HG02943 (cell line): ENCODE measurements around the gene DLG2.

Experiments used
- ATAC-seq: cut with Tn5 transposase; IDR thresholded peaks from one replicate; pipeline ENCODE4 v1.9.1; 2021; ENCODE audit warnings: mild to moderate bottlenecking, low read depth, moderate library complexity; ENCODE audit not compliant: unreplicated experiment

DLG2 gene

GRCh38 chr11:84255483-84255882, 1371.7 kb downstream of the DLG2 start:
- no peak for ATAC-seq

GRCh38 chr11:84250834-84251613, 1376.1 kb downstream of the DLG2 start:
- ATAC-seq, result no peak

GRCh38 chr11:84249344-84250135, 1377.6 kb downstream of the DLG2 start:
- peak; percentile 63 for ATAC-seq

GRCh38 chr11:84247926-84248325, 1379.2 kb downstream of the DLG2 start:
- no peak for ATAC-seq

GRCh38 chr11:84247129-84247528, 1380.0 kb downstream of the DLG2 start:
- ATAC-seq, result no peak

- no peak for ATAC-seq
These were observed 1383.4 kb downstream of the DLG2 start for GRCh38 chr11:84243629-84244263.

GRCh38 chr11:84241343-84242131, 1385.6 kb downstream of the DLG2 start:
- no peak for ATAC-seq

GRCh38 chr11:84240847-84241246, 1386.3 kb downstream of the DLG2 start:
- no peak for ATAC-seq

- no peak for ATAC-seq
These were observed 1390.7 kb downstream of the DLG2 start for GRCh38 chr11:84236436-84236835.

- ATAC-seq, result no peak
These were observed 1392.5 kb downstream of the DLG2 start for GRCh38 chr11:84234462-84235202.

GRCh38 chr11:84234011-84234410, 1393.1 kb downstream of the DLG2 start:
- no peak for ATAC-seq

GRCh38 chr11:84232511-84232910, 1394.6 kb downstream of the DLG2 start:
- no peak for ATAC-seq

- no peak for ATAC-seq
These were observed 1396.7 kb downstream of the DLG2 start for GRCh38 chr11:84230402-84230801.

GRCh38 chr11:84227970-84228665, 1399.0 kb downstream of the DLG2 start:
- no peak for ATAC-seq

- ATAC-seq, result no peak
These were observed 1403.1 kb downstream of the DLG2 start for GRCh38 chr11:84224042-84224441.

- no peak for ATAC-seq
These were observed 1408.8 kb downstream of the DLG2 start for GRCh38 chr11:84218318-84218717.

GRCh38 chr11:84215672-84216071, 1411.5 kb downstream of the DLG2 start:
- no peak for ATAC-seq

GRCh38 chr11:84214557-84214956, 1412.6 kb downstream of the DLG2 start:
- no peak for ATAC-seq
